GM18907 (cell line): ENCODE measurements around the gene ZFYVE27.

Source experiments
- ATAC-seq: cut with Tn5 transposase; IDR thresholded peaks from one replicate; pipeline ENCODE4 v1.9.1; 2021; ENCODE audit warnings: mild to moderate bottlenecking, moderate library complexity; ENCODE audit not compliant: unreplicated experiment

The ZFYVE27 gene

DNA sequence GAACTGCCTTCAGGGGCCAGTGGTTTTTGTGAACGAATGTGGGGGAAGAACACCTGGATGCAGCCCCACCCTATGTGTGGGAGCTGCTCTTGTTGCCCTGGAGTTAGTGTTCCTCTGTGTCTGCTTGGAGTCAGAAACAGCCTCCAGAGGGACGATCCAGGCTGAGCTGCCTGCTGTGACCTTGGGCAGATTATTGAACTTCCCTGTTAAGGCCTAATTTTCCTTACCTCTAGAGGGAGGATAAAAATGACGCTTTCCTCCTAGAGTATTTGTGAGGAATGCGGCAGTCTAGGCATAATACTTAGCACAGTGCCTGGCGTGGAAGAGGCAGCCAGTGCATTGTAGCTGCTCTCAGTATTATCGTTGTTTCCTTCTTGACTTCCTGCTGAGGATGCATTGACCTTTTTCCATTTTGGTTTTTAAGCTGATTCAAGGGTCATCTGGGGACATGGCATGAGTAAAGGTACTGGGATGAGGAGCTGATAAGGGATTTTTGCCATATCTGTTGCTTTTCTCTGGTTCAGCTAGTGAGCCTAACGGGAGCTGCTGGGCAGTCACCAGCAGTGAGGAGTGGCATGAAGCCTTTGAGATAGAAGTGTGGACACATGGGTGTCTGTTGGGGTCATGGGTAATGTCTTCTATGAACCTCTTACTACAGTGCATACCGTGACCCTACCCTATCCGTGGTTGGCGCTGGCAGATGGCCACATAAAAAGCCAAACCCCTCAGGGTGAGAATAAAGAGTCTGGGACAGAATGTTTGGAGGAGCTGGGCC, 6.4 kb downstream of the ZFYVE27 start:
- ATAC-seq = no peak

DNA sequence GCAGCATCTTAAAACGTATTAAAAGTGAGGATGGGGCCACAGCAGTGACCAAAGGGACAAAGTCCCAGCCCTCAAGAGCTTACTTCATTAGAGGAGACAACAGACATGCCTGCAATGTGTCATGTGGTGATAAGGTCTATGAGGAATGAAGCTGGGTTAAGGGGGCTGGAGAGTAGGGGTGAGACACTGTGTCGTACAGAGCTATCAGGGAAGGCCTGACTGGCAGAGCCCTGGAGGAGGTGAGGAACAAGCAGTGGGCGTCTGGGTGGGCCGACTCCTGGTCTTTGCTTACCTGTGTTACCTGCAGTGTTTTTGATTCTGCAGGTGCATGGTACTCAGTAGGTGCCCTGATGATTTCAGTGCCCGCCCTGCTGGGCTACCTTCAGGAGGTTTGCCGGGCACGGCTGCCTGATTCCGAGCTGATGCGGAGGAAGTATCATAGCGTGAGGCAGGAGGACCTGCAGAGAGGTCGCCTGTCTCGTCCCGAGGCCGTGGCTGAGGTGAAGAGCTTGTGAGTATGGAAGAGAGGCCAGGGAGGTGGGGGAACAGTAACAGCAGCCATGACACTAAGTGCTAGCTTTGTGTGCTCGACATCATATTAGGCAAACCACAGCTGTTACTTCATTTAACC, 7.6 kb downstream of the ZFYVE27 start:
- ATAC-seq = no peak

DNA sequence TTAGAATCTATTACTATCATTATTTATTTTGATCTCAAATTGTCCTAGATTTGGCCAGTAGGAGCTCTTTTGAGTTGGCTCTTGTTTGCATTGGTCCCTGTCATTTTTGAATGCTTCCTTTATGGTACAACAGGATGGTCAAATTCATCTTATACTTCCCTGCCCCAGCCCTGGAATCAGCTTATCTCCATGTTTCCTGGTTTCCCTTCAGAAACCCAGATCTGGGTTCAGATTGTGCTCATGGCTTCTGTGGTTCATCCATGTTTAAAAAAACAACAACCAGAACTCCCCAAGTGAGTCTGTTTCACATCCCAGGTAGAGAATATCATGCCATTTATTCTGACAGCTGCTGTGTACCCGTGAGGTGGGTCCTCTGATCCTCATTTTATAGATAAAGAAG, 10.6 kb downstream of the ZFYVE27 start:
- no peak for ATAC-seq

DNA sequence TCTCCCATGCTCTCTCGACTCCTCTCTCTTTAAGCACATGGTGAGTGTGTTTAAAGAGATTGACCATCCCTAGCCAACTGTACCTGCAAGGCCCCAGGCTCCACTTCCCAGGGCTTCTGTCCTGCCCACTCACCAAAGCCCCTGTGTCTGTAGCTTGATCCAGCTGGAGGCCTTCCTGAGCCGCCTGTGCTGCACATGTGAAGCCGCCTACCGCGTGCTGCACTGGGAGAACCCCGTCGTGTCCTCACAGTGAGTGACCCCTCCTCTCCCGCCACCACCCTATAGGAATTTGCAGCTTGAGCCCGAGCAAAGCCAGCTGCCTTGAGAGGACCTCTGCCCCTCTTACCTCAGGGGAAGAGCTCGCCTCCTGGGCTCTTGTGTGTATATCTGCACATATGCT, 11.2 kb downstream of the ZFYVE27 start:
- no peak for ATAC-seq

DNA sequence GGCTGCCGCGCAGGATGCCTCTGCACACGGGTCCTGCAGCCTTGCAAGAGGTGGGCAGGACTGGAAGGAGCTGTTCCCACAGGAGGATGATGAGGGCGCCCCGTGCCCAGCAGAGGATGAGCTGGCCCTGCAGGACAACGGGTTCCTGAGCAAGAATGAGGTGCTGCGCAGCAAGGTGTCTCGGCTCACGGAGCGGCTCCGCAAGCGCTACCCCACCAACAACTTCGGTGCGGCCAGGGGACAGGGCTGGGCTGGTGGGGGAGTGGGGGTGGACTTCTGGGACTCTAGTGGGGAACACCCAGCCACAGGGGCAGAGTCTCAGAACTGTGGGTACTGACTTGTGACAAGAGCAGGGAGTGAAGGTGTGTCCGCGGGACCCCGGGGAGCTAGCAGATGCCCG, 16.0 kb downstream of the ZFYVE27 start:
- ATAC-seq = no peak

DNA sequence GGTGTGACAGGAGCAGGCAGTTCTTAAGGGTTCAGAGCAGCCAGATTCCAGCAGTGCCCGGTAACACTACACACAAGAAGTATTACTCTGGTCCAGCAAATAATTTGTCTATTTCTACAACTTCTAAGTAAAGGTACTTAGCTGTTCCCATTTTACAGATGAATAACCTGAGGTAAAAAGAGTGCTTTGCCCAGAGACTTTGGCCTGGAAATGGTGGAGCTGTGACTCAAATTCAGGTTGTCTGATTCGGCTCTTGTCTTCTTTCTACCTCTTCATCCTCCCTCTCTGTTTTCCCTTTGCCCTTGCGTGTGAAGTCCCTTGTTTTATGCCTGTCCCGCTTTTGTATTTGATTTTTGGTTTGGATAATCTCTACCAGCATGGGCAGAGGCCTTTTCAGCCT, 17.8 kb downstream of the ZFYVE27 start:
- no peak for ATAC-seq

DNA sequence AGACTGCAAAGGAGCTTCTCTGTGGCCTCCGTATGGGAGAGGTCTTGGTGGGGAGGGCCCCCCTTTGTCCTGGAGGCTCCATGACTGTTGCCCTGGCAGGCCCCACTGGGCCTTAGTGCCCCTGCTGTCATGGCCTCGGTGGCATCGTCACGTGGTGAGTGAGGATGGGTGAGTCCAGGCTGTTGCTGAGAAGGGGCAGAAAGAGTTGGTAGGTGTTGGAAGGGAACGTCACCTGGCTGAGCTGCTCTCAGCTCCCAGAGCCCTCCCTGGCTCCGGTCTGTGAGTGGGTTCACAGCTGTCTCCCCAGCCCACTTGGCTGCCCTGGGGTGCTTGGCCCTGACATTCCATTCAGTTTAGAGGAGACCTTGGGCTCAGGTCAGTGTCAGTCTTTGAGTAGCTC, 18.8 kb downstream of the ZFYVE27 start:
- no peak for ATAC-seq

DNA sequence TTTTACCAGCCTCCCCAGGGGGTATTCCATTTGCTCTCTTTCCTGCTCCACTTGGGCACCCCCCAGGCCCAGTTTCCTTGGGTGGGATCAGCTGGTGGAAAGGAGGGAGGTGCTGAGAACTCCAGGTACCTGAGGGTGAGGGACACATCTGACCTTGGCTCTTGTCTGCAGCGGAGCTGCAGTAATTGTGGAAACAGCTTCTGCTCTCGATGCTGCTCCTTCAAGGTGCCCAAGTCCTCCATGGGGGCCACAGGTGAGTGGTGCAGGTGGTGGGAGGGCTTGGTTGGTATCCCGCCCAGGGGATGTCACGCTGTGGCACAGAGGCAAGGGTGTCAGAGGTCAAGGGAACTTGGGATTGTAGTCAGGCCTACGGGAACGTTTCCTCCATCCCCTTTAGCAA, 20.5 kb downstream of the ZFYVE27 start:
- ATAC-seq = no peak

DNA sequence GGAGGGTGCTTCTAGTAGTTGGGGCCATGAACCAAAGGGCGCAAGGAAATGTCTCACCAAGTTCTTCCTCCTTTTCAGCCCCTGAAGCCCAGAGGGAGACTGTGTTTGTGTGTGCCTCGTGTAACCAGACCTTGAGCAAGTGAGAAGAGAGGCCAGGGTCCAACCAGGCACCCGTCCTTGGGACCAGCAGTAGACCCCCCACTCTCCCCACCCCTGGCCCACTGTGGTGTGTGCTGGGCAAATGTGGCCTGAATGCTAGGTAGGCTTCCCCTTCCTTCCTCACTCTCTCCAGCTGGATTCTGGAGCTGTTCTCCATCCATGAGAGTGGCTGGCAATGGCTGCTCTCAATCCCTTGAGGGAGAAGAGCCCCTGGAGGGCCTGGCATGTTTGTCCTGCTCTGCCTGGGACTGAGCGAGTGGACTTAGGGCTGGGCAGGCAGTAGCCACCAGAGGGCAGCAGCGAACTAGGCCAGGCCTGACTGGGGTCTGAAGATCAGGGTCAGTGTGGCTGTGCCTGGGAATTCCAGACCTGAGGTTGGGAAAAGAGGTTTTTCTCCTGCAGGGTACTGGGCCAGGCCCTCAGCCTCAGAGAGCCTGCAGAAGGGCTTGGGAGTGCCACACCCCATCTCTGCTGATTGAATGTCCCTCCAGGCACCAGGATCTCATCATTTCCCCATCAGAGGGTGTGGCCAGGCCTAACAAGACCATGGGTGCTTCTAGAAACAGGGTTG, 22.4 kb downstream of the ZFYVE27 start:
- no peak for ATAC-seq

DNA sequence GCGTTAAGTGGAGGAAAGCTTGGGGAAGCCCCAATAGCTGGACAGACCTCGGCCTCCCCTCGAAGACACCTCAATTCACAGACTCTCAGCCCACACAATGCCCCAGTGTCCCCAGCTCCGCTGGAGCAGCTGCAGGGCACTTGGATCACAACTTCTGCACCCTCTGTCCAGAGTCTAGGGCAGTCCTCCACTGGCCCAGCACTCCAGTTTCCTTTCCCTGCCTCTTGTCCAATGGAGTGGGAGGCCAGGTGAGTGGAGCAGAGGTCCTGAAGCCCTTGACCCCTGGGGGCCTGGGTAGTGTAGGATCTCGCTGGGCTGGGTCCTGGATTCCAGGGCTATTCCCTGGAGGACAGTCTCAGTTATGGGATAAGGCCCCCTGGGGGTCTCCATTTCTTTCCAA, 23.0 kb downstream of the ZFYVE27 start:
- ATAC-seq = no peak

DNA sequence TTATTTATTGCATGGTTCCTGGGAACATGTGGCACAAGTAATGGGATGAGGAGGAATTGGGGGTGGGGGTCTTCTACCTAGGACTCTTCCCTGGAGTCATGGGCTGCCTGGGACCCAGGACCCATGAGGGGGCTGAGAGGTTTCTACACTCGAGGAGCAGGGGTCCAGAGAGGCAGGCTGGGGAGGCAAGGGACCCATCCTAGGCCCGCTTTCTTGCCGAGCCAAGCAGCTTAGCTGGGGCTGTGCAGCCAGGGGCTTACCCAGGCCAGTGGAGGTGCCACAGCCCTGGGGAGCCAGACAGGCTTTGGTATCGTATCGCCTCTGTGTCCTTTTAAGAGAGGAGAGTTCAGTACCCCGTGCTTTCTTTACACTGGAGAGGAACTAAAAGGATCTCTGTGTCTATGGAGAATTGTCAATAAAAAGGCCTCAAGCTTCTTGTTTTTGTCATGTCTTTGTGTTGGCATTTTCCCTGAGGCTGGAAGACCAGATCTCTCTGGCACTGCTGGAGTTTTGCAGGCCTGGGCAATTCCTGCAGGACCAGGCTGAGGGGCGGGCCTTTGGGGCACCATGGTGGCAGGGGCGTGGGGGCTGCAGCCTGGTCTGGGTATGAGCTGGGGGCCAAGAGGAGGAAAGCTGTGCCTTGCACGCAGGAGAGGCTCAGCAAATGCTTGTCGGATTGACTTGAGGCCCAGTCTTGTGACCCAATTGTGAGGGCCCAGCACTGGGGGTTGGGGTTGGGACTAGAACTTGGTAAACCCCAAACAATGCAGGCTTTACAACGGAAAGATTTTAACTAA, 23.7 kb downstream of the ZFYVE27 start:
- no peak for ATAC-seq

DNA sequence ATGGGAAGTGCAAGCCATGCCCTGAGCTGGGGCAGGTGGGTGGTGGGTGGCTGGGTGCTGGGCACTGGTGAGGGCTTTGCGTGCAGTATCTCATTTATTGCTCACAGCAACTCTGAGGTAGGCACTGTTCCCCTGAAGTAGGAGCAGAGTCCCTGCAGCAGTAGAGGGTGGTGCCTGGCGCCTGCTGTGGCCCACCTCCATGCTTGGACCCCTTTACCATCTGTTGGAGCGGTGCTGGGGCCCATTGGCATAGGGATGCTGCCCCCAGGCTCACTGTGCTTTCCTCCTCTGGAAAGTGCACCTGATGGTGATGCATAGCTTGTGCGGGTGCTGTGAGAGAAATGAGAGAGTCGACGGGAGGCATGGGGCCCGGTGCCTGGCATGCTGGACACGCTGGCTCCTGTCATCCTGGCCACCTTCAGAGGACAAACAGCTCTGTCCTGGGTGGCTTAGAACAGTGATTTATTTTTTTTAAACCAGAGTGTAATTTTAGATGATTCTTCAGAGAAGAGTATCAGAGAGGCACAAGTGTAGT, 24.5 kb downstream of the ZFYVE27 start:
- ATAC-seq = no peak

DNA sequence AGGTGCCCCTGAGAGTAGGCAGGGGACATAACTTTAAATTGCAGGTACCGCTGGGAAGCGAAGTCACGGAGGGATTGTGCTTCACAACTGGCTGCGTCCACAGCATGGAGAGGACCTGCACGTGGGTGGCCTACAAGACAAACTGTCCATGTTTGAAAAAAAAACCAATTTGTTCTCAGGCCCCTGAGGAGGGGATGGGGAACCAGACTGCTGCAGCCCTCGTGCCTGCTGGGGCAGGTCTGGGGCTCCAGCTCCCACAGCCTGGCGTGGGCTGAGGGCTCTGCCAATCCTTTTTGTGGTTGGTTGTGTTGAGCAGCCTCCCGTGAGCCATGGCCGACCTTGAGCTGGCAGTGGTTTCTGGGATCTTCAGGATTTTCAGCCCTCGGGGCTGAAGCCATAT, 25.1 kb downstream of the ZFYVE27 start:
- ATAC-seq = no peak

DNA sequence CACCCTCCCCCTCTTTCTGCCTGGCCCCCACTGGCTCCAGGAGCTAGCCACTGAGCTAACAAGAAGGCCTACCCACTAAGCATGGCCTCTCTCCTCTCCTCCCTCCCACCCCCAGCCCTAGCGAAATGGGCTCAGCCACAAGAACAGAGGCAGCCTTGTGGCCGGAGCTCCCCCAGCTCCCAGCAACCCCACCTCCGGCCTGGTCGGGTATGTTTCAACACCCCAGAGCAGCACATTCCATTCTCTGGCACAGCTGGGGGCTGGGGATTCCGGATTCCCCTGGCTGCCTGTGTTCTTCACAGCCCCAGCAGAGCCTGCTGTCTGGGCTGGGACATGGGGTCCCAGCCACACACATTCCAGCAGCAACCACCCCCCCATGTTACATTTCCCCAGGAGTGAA, 25.9 kb downstream of the ZFYVE27 start:
- no peak for ATAC-seq

DNA sequence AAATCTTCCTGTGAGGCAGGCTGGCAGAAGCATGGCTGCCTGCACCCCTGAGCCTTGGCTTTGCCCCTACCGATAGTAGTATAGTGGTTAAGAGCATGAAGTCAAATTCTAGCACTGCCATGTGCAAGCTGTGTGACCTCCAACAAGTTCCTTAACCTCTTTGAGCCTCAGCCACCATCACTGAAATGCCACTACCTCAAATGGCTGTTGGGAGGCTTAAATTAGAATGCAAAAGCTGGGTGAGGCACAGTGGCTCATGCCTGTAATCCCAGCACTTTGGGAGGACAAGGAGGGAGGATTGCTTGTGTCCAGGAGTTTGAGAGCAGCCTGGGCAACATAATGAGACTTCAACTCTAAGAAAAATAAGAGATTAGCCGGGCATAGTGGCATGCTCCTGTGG, 26.5 kb downstream of the ZFYVE27 start:
- ATAC-seq = no peak

DNA sequence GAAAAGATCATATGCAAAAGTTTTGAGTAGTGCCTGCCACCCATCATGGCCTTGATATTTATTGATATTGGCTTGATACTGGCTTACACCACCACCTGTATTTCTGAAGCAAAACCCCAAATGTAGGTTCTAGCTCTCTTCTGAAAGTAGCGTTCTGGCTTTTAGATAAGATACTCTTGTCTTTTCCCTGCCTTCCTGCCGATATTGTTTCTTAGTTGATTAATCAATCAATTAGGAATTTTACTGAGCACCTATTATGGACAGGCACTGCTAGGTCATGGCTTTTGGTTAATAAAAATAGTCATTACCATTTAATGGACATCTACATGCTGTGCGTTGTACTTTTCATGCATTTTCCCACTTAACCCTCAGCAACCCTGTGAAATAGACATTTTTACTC, 27.0 kb downstream of the ZFYVE27 start:
- ATAC-seq = no peak

DNA sequence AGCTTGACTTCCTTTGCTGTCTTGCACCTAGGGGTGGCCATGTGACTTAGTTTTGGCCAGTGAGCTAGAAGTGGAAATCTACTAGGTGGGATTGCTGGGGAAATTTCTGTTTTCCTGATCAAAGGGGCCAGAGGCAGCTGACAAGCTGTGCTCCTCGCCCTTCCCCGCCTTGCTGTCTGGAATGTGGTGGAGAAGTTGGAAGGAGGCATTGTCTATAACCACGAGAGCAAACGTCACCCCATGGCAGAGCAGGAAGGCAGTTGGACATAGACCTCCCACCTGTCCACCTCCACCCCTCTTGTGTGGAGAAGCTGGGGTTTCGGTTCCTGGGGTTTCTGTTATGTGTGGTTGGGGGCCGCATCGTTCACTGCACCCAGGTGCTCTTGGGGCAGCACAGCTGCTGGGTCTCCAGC, 27.6 kb downstream of the ZFYVE27 start:
- peak; percentile 67 for ATAC-seq

DNA sequence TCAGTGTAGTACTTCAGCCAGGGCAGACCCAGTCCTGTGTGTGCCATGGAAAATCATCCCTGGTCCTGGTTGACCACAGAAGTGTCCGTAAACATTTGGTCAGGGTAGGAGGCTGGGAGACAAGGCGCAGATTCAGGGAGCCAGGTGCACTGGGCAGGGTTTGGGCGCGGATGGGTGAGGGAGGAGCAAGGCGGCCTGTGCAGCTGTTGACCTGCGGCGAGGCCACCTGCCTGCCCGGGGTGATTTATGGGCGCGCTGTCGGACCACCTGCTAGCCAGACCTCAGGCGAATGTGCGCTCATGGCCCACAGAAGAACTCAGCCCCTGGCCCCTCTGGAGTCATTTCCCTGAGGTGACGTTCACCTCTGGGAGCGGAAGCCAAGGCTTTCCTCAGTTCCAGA, 28.3 kb downstream of the ZFYVE27 start:
- ATAC-seq = no peak

DNA sequence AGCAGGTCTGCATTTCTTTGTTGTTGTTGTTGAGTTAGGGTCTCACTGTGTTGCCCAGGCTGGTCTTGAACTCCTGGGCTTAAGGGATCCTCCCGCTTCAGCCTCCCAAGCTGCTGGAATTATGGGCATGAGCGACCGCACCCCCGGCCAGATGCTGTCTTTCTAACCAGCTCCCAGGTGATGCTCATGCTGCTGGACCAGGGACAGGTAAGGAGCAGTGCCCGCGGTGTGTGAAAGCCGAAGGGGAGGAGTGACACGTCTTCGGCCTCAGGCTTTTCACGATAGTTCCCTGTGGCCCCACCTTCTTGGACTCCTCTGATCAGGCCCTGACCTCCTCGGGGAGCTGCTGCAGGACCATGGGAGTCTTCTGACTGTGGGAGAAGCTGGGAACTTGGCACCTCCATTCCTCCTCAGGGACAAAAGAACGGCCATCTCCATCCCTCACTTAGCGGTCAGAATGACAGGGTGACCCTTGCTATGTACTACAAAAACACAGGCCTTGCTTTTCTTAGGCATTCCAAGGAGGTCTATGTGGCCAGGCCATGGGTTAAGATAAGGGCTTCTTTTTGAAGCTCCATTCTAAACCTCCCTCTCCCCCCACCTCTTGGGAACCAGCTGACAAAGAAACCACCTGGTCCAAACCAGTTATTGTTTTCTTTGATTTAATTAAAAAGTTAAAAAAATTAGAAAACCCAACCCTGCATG, 29.3 kb downstream of the ZFYVE27 start:
- ATAC-seq = no peak
